ENCODE measurements around the gene LYPD5.

LYPD5 gene

DNA sequence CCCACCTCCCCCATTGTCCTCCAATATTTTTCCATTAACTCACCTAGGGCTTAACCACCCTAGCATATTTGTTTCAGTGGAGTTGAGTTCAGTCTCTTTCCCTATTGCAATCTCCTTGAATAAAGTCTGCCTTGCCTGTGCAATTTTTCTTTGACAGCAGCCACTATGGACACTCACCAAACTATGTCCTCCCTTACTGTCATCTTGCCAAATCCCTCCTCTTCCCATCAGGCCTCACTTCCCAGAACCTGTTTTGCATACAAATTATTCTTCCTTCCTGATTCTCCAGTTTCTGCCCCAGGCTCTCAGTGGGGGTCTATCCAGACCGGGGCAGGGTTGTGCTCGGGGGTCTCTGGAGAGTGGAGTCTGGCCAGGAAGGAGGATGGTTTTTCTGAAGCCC lies 2.2 kb upstream of the LYPD5 start:
- DNase-seq, result no peak

DNA sequence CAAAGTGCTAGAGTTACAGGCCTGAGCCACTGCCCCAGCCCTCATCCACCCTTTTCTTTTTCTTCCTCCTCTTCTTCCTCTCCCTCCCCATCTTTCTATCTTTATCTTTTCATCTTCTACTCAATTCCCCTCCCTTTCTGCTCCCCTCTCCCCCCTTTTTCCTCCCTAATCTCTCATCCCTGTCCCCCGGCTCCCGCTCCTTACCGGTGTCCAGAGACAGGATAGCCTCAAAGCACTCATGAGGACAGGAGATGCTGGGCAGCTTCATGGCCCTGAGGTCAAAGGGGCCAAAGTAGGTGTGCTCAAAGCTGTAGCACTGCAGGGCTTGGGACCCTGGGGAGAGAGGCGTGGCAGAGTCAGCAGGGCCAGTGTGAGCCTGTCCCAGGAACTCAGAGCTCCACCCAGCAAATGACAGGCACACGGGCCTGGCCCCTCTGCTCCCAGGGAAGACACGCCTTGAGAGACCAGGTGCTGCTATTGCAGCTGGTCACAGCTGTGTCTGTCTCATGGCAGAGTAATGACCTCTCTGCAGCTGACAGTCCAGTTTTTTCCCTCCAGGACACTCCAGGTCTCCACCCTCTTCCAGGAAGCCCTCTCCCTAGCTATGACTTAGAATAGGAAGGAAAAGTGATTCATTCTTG lies 2.6 kb downstream of the LYPD5 start:
- DNase-seq, result no peak

DNA sequence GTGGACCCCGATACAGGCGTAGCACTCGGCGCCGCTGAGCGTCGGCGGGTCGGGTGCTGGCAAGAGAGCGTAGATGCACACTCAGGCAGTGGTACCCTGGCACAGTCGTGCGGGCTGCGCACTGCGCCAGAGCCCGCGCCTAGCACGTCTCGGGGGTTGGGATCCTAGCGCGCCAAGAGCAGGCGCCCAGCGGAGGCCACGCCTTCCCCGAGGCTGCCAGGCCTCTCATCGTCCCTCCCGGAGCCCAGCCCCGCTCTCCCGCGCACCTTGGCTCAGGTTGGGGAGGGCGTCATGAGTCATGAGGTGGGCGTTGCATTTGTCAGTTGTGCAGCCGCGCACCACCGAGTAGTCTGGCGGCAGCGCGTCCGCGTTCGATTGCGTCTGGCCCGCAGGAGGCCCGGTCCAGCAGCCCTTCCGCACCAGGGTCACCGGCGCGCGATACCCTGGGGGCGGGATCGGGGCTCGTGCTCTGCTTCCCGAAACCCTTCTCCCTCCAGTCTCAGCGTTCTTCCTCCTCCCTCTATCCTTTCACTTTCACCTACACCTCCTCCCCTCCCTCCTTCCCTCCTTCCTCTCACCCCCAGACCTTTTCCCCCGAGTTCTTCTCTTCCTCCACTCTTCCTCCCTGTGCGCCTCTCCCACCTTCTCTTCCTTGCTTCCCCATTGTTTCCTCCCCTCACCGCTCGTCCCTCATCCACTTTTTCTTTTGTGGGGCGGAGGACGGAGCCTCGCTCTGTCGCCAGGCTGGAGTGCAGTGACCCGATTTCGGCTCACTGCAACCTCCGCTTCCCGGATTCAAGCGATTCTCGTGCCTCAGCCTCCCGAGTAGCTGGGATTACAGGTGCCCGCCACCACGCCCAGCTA lies 3.5 kb downstream of the LYPD5 start:
- peak; percentile 86 for DNase-seq

DNA sequence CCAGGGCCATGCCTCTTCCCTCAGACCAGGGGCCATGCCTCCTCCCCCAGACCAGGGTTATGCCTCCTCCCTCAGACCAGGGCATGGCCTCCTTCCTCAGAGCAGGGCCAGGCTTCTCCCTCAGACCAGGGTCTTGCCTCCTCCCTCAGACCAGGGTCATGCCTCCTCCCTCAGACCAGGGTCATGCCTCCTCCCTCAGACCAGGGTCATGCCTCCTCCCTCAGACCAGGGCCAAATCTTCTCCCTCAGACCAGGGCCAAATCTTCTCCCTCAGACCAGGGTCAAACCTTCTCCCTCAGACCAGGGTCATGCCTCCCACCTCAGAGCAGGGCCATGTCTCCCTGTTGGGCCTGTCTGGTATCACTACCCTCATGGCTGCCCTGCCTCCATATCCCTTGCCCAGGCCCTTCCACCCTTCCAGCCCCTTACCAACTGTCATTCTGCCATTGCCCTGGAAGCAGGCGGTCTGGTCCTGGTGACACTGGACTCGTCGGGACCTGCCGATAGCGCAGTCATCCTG lies 4.2 kb downstream of the LYPD5 start:
- DNase-seq, result no peak

DNA sequence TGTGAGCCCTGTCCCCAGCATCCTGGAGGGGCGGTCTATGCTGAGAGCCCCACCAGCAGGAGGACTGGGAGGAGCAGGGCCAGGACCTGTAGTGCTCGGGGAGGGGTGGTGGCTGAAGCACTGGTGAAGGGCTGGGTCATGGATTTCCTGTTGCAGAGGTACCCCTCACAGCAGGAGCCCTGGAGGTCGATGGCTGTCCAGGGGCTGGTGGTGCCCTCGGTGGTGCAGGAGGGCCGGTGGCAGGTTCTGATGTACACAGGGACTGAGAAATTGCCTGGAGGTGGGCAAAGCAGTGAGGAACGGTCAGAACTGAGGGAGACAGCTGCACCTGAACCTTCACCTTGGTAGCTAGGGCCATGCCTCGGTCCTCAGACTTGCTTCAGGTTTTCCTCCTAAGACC lies 4.7 kb downstream of the LYPD5 start:
- no peak for DNase-seq

DNA sequence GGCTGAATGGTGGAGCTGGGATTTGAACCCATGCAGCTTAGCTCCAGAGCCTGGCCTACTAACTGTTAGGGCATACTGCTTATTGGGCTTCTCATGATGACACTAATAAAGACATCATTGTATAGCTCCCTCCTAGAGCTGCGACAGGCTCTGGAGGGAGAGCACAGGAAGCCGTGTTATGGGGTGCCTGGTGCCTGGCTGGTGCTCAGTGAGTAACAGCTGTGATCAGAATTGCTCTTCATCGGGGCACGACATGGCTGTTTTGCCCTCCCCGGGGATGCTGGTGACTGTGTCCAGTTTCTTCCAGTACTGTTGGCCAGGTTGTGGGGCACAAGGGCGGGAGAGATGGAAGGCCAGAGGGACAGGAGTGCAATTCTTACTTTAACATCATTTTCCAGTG lies 5.1 kb downstream of the LYPD5 start:
- DNase-seq, result no peak

DNA sequence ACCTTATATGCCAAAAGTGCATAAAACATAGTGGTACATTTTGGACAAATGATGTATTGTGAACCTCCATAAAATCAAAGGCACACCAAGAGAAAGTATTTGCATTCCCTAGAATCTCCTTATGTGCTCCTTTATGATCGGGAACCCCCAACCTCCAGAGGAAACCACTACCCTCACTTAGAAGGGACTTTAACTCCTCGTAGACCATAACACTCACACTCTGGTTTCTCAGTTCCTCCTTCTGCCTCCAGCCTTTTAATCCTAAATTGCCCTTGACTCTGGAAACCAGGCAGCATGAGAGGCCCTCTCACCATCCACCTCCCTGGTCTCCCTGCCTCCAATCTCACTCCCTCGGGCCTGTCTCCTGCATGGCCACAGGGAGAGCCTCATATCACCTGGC lies 11.7 kb downstream of the LYPD5 start:
- no peak for DNase-seq

DNA sequence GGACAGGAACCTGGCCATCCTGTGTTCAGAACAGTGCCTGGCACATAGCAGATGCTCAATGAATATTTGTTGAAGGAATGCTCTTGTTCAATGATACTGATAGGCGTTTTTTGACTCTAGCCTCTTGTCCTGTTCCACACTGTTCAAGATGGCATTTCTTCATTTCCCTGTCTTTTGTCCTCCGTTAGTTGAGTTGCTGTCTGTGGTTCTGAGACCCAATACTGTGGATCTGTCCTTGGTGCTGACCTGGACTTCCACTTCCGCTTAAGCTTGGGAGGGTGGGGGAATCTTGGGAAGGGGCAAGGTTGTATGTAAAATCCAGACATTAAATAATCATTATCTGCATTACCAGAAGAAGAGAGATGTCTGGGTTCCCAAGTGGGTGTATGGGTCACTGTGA lies 13.2 kb downstream of the LYPD5 start:
- no peak for DNase-seq

DNA sequence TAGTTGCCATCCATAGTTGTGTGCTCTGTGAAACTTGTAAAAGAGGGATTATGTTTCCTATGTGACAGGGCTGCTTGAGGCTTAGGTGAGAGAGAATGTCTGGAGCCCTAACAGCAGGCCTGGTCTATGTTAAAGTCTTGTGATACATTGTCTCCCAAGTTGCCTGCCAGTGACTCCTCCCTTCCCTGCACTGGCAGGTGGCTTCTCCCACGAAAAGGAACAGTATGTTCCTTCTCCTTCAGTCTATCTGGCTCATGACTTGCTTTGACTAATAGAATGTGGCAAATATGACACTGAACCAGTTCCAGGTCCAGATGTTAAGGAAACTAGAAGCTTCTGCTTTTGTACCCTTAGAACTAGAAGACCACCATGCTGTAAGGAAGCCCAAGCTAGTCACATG lies 15.6 kb downstream of the LYPD5 start:
- no peak for DNase-seq

DNA sequence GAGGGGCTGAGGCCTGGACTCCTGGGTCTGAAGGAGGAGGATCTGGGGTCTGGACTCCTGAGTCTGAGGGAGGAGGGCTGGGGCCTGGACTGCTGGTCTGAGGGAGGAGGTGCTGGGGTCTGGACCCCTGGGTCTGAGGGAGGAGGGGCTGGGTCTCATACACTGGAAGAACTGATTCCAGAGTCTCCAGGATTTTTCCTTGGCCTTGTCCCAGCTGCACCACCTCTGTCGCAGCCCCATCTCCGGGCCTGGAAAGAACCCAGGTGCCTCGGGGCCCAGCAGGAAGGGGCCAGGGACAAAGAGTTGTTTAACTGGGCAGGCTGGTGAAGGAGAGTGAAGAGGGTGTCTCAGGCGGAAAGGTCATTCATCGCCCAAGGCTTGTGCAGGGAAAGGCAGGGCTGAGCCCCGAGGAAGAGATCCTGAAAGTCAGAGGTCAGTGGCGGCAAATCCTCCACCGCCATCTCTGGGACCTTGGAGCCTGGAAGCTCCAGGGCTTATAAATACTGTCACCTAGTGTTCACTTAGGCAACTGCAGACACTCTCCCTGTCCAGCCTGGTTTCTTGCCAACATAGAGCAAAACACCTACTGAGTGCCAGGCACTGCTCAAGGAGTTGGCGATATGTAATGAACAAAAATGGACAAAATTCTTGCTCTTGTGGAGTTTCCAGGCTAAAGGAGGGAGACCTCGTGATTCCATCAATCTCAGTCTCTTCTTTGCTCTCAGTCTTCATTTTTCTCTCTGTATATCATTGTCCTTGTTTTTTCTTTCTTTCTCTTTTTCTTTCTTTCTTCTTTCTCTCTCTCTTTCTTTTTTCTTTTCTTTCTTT lies 17.1 kb downstream of the LYPD5 start:
- DNase-seq, result peak; percentile 61

DNA sequence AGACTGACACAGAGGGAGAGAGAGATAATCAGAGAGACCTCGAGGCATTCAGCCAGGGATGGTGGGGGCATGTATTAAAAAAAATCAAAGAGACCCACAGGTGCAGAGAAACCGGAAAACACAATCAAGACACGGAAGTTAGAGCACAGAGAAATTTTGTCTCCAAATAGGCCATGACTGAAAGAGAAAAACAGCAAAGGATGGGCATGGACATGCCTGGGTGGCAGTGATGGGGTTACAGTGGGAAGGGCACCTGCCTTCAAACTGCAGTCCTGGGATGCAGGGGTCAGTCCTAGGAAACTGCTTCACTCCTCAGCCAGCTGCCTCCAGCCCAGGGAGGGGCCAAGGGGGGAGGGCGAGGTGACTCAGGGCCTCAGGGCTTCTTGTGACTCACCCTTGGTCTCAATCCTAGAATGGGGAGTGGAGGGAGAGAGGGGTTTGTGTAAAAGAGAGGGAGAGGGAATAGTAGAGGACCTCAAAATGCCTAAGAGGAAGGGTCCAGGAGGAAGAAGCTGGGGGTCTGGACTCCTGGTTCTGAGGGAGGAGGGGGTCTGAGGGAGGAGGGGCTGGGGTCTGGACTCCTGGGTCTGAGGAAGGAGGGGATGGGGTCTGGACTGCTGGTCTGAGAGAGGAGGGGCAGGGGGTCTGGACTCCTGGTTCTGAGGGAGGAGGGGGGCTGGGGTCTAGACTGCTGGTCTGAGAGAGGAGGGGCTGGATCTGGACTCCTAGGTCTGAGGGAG lies 17.8 kb downstream of the LYPD5 start:
- DNase-seq, result no peak

DNA sequence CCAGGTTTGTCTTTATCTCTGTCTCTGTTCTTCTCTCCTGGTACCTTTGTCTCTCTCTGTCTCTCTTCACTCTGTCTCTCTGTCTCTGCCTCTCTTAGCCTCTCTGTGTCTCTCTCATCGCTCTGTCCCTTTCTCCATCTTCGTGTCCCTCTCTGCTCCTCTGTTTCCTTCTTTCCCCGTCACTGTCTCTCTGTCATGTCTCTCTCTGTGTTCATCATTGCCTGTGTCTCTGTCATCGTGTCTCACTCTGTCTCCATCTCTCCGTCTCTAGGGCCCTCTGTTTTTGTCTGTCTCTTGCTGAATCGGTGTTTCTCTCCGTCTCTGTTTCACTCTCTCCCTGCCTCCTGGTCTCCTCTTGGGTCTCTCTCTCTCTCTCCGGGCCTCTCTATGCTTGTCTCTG lies 18.6 kb downstream of the LYPD5 start:
- no peak for DNase-seq

DNA sequence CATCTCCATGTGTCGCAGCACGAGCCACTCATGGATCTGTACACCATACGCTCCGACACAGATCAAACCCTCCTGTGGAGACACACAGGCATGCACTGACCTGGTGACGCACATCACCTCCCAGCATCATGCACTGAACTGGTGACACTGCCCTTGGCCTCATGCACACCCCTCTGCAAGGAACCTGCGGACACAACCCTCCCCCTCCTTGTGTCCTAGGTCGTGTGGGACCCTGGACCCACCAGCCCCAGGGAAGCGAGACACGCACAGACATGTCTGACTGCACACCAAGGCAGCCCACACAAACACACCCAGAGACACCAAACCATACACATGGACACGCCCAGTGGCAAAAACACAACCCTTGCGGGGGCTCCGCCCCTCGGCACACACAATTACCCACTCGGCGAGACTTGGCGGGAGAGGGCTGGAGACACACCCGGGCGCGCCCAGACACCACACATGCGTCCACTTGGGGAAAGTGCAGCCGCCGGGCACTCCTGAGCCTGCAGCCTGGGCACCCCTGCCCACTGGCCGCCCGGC lies 19.5 kb downstream of the LYPD5 start:
- DNase-seq, result no peak

DNA sequence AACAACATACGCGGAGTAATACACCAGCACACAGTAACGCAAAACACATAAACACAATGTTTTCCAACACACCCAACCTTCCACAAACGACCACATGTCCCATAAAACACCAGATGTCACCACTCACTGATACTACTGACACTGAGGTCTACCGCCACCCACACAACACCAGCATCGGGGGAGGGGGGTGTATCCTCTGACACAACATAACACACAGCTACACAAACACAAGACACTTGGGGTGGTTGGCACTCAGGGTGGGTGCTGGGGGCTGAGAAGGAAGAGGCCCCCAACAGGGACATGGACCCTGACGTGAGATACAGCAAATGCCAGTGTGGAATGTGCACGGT lies 20.0 kb downstream of the LYPD5 start:
- no peak for DNase-seq

DNA sequence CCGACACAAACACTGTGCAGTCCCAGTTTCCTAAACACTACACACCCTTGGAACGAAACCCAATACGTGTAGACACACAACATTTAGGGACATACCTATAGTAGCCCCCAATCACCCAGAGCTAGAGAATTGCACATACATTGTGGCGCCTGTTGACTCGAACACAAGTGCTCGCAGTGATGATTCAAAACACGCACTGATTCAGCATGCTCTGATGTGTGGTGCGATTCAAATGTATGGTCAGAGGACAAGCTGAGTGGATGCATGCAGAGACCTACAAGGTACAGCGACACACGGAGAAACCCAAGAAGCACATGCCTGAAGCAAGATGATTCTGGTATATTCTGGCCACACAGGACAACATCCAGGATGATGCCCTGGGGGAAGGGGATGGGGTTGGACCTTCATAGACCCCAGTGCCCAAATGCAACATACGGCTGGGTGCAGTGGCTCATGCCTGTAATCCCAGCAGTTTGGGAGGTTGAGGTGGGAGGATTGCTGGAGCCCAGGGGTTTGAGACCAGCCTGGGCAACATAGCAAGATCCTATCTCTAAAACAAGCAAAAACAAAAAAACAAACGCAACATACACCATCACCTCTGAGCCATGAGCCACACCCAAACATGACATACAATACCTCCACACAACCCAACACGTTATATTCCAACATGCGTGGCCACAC lies 20.5 kb downstream of the LYPD5 start:
- DNase-seq, result no peak

DNA sequence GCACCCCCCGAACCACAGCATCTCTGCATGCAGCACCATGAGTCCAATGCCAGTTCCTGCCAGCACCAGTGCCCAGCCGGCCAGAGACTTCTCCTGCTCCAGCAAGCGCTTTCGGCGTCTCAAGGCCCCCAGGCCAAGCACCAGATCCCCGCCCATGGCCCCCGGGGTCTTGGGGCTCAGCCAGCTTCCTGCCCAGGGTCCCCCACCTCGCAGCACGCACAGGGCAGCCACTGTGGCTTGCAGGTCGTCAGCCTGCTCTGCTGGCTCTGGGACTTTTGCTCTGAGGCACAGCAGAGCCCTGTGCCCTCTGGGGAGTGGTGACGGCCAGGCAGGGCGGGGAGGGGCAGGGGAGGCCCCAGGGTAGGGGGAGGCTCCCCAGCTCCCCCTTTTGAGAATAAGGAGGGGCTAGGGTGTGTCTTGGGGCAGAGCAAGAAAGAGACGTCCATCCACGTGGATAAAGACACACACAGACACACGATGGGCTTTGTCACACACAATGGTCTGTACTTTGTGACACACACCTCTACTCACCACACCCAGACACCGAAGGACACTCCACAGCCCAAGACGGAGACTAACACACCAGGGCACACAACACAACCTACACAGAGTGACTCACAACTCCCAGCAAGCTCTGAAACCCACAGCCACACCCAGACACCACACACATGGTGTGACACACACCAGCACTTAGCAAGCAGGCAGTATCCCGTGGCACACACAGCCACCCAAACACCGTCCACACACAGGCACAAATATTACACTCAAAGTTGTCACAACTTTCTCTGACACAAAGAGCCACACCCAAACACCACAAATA lies 21.3 kb downstream of the LYPD5 start, which contains the start of gene KCNN4:
Gene KCNN4, minus strand, starts transcription at position 268 of the 820 bp plus-strand sequence. Its CDS starts 112 bp downstream, at position 156.
- DNase-seq, result no peak

DNA sequence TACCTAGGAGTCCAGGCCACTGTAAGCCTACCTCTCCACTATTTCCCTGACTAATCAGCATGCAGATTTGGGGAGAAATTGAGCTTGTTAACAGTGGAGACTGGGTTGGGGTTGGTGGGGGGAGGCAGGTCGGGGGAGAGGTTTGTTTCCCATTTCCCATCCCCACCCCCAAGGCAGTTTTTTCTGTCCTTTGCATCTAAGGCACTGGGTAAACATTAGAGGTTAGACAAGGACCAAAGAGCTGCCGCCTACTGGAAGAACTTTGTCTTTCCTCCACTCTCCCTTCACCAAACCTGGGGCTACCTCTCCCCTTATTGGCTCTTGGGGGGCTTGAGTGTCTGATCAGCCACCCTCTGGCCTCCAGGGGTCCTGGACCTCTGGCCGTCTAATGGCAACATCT lies 22.4 kb downstream of the LYPD5 start:
- no peak for DNase-seq

DNA sequence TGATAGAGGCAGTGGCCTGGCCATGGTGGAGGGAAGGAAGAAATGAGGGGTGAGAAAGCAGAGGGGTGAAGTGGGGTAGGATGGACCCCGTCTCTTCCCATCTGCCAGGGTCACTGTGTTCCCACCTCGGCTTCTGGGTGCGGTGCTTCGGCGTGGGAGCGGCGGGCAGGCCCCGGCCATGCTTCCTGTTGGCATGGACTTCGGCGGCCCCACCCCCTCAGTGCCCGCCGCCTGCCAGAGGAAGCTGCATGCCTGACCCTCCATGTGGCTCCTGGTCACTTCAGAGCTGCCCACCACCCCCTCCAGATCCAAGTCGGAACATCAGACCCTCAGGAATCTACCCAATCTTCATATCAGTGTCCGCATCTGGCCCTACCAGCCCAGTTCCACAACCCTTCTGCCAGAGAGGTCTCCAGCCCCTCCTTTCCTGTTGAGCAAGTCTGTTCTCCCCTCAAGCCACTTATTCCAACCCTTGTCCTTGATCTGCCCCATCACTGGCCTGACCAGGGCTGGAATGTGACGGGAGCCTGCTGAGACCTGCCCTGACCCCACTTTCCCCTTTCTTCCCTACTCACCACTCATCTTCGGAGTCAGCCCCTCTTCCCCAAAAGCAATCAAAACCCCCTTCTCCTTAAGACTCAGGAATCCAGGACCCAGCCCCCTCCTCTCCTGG lies 23.0 kb downstream of the LYPD5 start:
- no peak for DNase-seq

DNA sequence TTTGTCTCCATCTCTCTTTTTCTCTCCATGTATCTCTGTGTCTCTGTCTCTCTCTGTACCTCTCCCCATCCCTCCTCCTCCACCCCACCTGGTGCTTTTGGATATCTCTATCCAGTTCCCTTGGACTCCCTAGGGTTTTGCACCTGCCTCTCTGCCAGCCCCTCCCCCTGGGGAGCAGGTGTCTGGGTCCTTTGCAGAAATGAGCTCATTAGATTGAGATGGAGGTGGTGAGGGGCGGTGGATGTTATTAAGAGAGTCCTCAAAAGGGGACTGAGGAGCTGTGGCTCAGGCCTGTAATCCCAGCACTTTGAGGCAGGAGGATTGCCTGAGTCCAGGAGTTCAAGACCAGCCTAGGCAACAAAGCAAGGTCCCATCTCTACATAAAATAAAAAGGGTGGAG lies 23.6 kb downstream of the LYPD5 start:
- peak; percentile 93 for DNase-seq

DNA sequence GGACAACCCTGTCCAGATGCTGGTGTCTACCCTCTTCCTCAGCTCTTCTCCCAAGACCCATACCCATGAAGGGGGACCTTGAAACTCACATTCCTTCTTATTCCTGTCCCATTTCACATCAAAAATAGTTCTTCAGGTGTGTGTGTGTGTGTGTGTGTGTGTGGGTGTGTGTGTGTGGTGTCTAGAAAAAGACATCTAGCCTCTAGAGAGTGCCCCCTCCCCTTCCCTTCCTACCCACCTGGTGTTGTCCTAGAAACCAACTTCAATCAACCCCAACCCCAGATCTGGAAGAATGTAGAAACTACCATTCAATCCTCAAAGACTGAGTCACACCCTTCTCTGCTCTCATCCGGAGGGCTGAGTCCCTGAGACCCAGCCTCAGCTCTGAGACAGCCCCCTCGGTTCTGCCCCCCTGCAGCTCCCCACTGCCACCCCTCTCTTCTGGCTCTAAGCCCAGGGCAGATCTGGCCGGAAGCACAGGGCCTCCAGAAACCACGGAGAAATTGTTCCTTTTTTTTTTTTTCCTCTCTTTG lies 25.0 kb downstream of the LYPD5 start:
- peak; percentile 83 for DNase-seq

Data from COR-L47 (cell line).